Liver (tissue), 9 donors: ENCODE data around the gene FAR1. TPM values are rescaled to one million over a fixed set of nuclear protein-coding genes. Genes with fewer than 3 reads are reported as not detected.

ENCODE experiments used
- DNase-seq: peaks from one replicate; pipeline ENCODE4 v3.0.0-alpha.2; 2017; ENCODE audit warnings: low spot score
- H3K27ac ChIP-seq, 2 donors: one replicate each; pipeline ENCODE4 v1.7.0; 2013; ENCODE audit warnings: inconsistent platforms in 2 of 2, low read length in 2 of 2, control low read depth in 1 of 2, low read depth in 1 of 2, mild to moderate bottlenecking in 1 of 2
- H3K27me3 ChIP-seq, 4 donors: one replicate each; pipeline versions ENCODE4 v1.6.1 to v1.7.0; 2013; ENCODE audit warnings: low read length in 3 of 4, inconsistent platforms in 1 of 4, mild to moderate bottlenecking in 1 of 4, moderate library complexity in 1 of 4; ENCODE audit not compliant: control insufficient read depth in 4 of 4, insufficient read depth in 4 of 4
- H3K36me3 ChIP-seq, 4 donors: one replicate each; pipeline versions ENCODE4 v1.6.1 to v1.7.0; 2013; ENCODE audit warnings: low read length in 3 of 4, mild to moderate bottlenecking in 3 of 4, low read depth in 1 of 4, moderate library complexity in 1 of 4; ENCODE audit not compliant: control insufficient read depth in 4 of 4, insufficient read depth in 3 of 4
- H3K4me1 ChIP-seq, 4 donors: one replicate each; pipeline versions ENCODE4 v1.6.1 to v1.7.0; 2013; ENCODE audit warnings: low read length in 3 of 4, mild to moderate bottlenecking in 3 of 4, moderate library complexity in 1 of 4; ENCODE audit not compliant: control insufficient read depth in 4 of 4, insufficient read depth in 4 of 4
- H3K4me3 ChIP-seq, 3 donors: one replicate each; pipeline versions ENCODE4 v1.6.1 to v1.7.0; 2013; ENCODE audit warnings: low read length in 3 of 3, control low read depth in 1 of 3, low read depth in 1 of 3, mild to moderate bottlenecking in 1 of 3
- H3K9ac ChIP-seq, 2 donors: one replicate each; pipeline ENCODE4 v1.7.0; 2013; ENCODE audit warnings: low read length in 2 of 2, mild to moderate bottlenecking in 2 of 2, moderate library complexity in 2 of 2, control low read depth in 1 of 2, low read depth in 1 of 2
- H3K9me3 ChIP-seq, 4 donors: one replicate each; pipeline versions ENCODE4 v1.6.1 to v1.7.0; 2013; ENCODE audit warnings: low read length in 3 of 4; ENCODE audit not compliant: control insufficient read depth in 4 of 4
- ATF3 ChIP-seq: IDR thresholded peaks from 2 replicates; pipeline ENCODE4 v1.6.1; 2016; ENCODE audit warnings: antibody characterized with exemption
- CTCF ChIP-seq: fragments of 150-350 bp; IDR thresholded peaks from 2 replicates; pipeline ENCODE4 v1.5.1; 2017; ENCODE audit warnings: improper control_type of control experiment, low read depth, low read length; ENCODE audit not compliant: missing input control
- EGR1 ChIP-seq, 2 donors: IDR thresholded peaks; 2 replicates each; pipeline ENCODE4 v1.6.1; 2016 to 2018; ENCODE audit warnings: antibody characterized with exemption in 2 of 2, low read depth in 2 of 2
- FOXA1 ChIP-seq: IDR thresholded peaks from 2 replicates; pipeline ENCODE4 v1.6.1; 2016; ENCODE audit warnings: antibody characterized with exemption
- FOXA2 ChIP-seq: IDR thresholded peaks from 2 replicates; pipeline ENCODE4 v1.6.1; 2016; ENCODE audit warnings: antibody characterized with exemption
- HNF4A ChIP-seq, 2 donors: conservative IDR thresholded peaks; 2 replicates each; pipeline ENCODE4 v1.6.1; 2016; ENCODE audit warnings: antibody characterized with exemption in 2 of 2, mild to moderate bottlenecking in 2 of 2
- HNF4G ChIP-seq: IDR thresholded peaks from 2 replicates; pipeline ENCODE4 v1.6.1; 2016; ENCODE audit warnings: antibody characterized with exemption
- MAX ChIP-seq: IDR thresholded peaks from 2 replicates; pipeline ENCODE4 v1.6.1; 2016; ENCODE audit warnings: antibody characterized with exemption
- NR2F2 ChIP-seq: IDR thresholded peaks from 2 replicates; pipeline ENCODE4 v1.6.1; 2016; ENCODE audit warnings: antibody characterized with exemption
- RAD21 ChIP-seq, 2 donors: IDR thresholded peaks; 2 replicates each; pipeline ENCODE4 v1.6.1; 2016; ENCODE audit warnings: antibody characterized with exemption in 2 of 2, mild to moderate bottlenecking in 2 of 2
- SP1 ChIP-seq: IDR thresholded peaks from 2 replicates; pipeline ENCODE4 v1.6.1; 2018; ENCODE audit warnings: antibody characterized with exemption, mild to moderate bottlenecking
- TAF1 ChIP-seq: conservative IDR thresholded peaks from 2 replicates; pipeline ENCODE4 v1.6.1; 2016; ENCODE audit warnings: antibody characterized with exemption, mild to moderate bottlenecking
- WGBS: extraction: QIAGEN DNeasy Blood & Tissue Kit; methylation state at CpG from one replicate; pipeline ENCODE4 v1.1.7; 2013; 5-methylcytosine and 5-hydroxymethylcytosine counted together
- polyA plus RNA-seq, 2 donors: library from polyadenylated mRNA; stranded (reverse) in 1 of 2; unstranded in 1 of 2; fragments of 200-250 nt in 1 of 2; fragments of >200 nt in 1 of 2; fragmentation: Nextera tagmentation in 1 of 2; extraction: Ambion mirVana in 1 of 2; gene quantifications; one replicate each; pipeline versions ENCODE4 v1.2.1 to v1.2.3, GENCODE V29; 2013 to 2015
- total RNA-seq, 2 donors: library from RNA; depleted of rRNA; stranded (reverse); fragments of >200 nt; gene quantifications; one replicate each; pipeline ENCODE4 v1.2.3, GENCODE V29; 2014
- TF ChIP-seq, protein P1 (sequence below): IDR thresholded peaks from 2 replicates; pipeline ENCODE4 v1.6.1; 2016; ENCODE audit warnings: antibody characterized with exemption
- TF ChIP-seq, protein P2 (sequence below): IDR thresholded peaks from 2 replicates; pipeline ENCODE4 v1.6.1; 2016; ENCODE audit warnings: antibody characterized with exemption, mild to moderate bottlenecking
- donor health status: healthy.
- donor health status: healthy.
- donor health status: healthy.
- donor health status: healthy.
- donor health status: healthy.

FAR1 gene
- total and polyA plus RNA-seq, 4 donors = 1.7 to 29.6 (median 5.5) TPM

GRCh38 chr11:13635804-13636203 lies 32.7 kb upstream of the FAR1 start:
- H3K4me3 ChIP-seq = no peak overlapping the region
- no peaks in the 10 kb centered on the region for H3K36me3 ChIP-seq
- H3K9me3 ChIP-seq = no peaks in the 10 kb centered on the region
- TF ChIP-seq EGR1 (IDR thresholded peaks at IDR 0.05; ENCODE audit: low read depth in 2 of 2) (no peak), RAD21 (IDR thresholded peaks at IDR 0.05) (no peak), NR2F2 (no peak), FOXA2 (no peak), FOXA1 (no peak), CTCF (no peak), TAF1 (no peak), MAX (no peak), SP1 (no peak), HNF4A (conservative IDR thresholded peaks at IDR 0.05) (no peak), HNF4G (no peak)
- TF ChIP-seq, protein P1, sequence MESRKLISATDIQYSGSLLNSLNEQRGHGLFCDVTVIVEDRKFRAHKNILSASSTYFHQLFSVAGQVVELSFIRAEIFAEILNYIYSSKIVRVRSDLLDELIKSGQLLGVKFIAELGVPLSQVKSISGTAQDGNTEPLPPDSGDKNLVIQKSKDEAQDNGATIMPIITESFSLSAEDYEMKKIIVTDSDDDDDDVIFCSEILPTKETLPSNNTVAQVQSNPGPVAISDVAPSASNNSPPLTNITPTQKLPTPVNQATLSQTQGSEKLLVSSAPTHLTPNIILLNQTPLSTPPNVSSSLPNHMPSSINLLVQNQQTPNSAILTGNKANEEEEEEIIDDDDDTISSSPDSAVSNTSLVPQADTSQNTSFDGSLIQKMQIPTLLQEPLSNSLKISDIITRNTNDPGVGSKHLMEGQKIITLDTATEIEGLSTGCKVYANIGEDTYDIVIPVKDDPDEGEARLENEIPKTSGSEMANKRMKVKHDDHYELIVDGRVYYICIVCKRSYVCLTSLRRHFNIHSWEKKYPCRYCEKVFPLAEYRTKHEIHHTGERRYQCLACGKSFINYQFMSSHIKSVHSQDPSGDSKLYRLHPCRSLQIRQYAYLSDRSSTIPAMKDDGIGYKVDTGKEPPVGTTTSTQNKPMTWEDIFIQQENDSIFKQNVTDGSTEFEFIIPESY = no peak
- TF ChIP-seq, protein P2, sequence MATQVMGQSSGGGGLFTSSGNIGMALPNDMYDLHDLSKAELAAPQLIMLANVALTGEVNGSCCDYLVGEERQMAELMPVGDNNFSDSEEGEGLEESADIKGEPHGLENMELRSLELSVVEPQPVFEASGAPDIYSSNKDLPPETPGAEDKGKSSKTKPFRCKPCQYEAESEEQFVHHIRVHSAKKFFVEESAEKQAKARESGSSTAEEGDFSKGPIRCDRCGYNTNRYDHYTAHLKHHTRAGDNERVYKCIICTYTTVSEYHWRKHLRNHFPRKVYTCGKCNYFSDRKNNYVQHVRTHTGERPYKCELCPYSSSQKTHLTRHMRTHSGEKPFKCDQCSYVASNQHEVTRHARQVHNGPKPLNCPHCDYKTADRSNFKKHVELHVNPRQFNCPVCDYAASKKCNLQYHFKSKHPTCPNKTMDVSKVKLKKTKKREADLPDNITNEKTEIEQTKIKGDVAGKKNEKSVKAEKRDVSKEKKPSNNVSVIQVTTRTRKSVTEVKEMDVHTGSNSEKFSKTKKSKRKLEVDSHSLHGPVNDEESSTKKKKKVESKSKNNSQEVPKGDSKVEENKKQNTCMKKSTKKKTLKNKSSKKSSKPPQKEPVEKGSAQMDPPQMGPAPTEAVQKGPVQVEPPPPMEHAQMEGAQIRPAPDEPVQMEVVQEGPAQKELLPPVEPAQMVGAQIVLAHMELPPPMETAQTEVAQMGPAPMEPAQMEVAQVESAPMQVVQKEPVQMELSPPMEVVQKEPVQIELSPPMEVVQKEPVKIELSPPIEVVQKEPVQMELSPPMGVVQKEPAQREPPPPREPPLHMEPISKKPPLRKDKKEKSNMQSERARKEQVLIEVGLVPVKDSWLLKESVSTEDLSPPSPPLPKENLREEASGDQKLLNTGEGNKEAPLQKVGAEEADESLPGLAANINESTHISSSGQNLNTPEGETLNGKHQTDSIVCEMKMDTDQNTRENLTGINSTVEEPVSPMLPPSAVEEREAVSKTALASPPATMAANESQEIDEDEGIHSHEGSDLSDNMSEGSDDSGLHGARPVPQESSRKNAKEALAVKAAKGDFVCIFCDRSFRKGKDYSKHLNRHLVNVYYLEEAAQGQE = no peak
- no peaks in the 10 kb centered on the region for H3K4me1 ChIP-seq
- no peak for DNase-seq
- H3K9ac ChIP-seq = no peak overlapping the region
- H3K27ac ChIP-seq = no peak overlapping the region
- peaks cover 0 to 7% (median 0%) of the 10 kb centered on the region in 4 donors for H3K27me3 ChIP-seq

DNA sequence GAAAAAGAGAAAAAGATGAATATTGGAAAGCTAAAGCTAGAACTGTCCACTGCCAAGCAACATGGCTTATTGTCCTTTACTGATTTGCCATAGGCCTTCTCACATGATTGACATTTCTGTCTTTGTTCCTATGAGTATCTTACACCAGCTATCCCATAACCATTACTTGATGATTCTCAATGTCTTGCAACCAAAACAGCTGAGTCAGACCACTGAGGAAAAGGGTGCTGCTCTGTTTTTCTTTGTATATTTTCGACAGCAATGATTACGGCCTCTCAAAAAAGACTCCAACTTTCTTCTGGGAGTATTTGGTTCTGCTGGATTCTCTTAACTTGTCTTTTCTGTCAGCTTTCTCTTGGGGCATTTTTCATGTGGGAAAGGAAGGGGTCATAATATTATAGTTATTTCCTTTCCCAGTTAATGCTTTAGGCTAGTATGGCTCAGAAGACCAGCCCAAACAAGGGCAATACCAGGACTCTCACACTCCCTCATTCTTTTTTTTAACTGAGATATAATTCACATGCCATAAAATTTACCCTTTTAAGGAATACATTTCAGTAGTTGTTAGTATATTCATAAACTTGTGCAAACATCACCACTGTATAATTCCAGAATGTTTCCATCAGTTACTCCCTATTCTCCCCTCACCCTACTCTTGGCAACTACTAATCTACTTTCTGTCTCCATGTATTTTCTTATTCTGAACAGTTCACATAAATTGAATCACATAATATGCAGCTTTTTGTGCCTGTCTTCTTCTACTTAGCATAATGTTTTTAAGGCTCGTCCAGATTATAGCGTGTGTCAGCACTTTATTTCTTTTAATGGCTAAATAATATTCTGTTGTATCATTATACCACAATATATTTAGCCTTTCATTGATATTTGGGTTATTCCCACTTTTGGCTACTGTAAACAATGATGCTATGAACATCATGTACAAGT lies 31.1 kb upstream of the FAR1 start:
- no peak overlapping the region for H3K27ac ChIP-seq
- no peak for TF ChIP-seq ATF3
- H3K4me3 ChIP-seq = no peak overlapping the region
- no peaks in the 10 kb centered on the region for H3K36me3 ChIP-seq
- H3K9ac ChIP-seq = no peak overlapping the region
- DNase-seq = no peak
- no peaks in the 10 kb centered on the region for H3K9me3 ChIP-seq
- peaks cover 0 to 7% (median 0%) of the 10 kb centered on the region in 4 donors for H3K27me3 ChIP-seq
- 81% methylated on average over 4 of the region's 4 CpGs for WGBS
- no peaks in the 10 kb centered on the region for H3K4me1 ChIP-seq
